HepG2 (cell line): ENCODE measurements around the gene NEDD8.

Experiments
- CTCF ChIP-seq: sonication (generic); formaldehyde crosslinking; IDR thresholded peaks from 2 replicates; pipeline ENCODE4 v1.5.0; 2020; ENCODE audit warnings: mild to moderate bottlenecking, missing genetic modification reagents, moderate library complexity
- EZH2 ChIP-seq: conservative IDR thresholded peaks from 2 replicates; pipeline ENCODE4 v1.6.1; 2012; ENCODE audit warnings: mild to moderate bottlenecking, low read depth, low read length, moderate library complexity
- FOXJ3 ChIP-seq: sonication (generic); formaldehyde crosslinking; IDR thresholded peaks from 2 replicates; pipeline ENCODE4 v1.4.0; 2020; ENCODE audit warnings: missing genetic modification reagents, mild to moderate bottlenecking, borderline replicate concordance
- RBFOX2 ChIP-seq: fragments of 200-400 bp; formaldehyde crosslinking; IDR thresholded peaks from 2 replicates; pipeline ENCODE4 v1.6.1; 2017; ENCODE audit warnings: low read depth, mild to moderate bottlenecking, low read length
- REST ChIP-seq, 2 experiments: IDR thresholded peaks; 2 replicates each; pipeline ENCODE4 v1.6.1; 2011 to 2012; ENCODE audit warnings: low read length in 2 of 2, borderline replicate concordance in 1 of 2, low read depth in 1 of 2, mild to moderate bottlenecking in 1 of 2, moderate library complexity in 1 of 2
- SMAD3 ChIP-seq: sonication (generic); formaldehyde crosslinking; IDR thresholded peaks from 2 replicates; pipeline ENCODE4 v1.4.0; 2020; ENCODE audit warnings: missing genetic modification reagents
- SUZ12 ChIP-seq: fragments of 150-350 bp; IDR thresholded peaks from 2 replicates; pipeline ENCODE4 v1.6.1; 2014; ENCODE audit warnings: low read depth, low read length
- ZSCAN5A ChIP-seq: sonication (generic); formaldehyde crosslinking; IDR thresholded peaks from 2 replicates; pipeline ENCODE4 v1.8.0; 2022; ENCODE audit warnings: mild to moderate bottlenecking, missing genetic modification reagents, borderline replicate concordance
- TF ChIP-seq, protein P1 (sequence below): sonication (generic); formaldehyde crosslinking; IDR thresholded peaks from 2 replicates; pipeline ENCODE4 v1.4.0; 2020; ENCODE audit warnings: missing genetic modification reagents

- no peak for TF ChIP-seq SUZ12
- TF ChIP-seq CTCF = no peak
- no peak for TF ChIP-seq REST (IDR thresholded peaks at IDR 0.05; ENCODE audit: borderline replicate concordance in 1 of 2, low read depth in 1 of 2, low read length in 2 of 2)
- no peak for TF ChIP-seq RBFOX2
- TF ChIP-seq SMAD3 (CRISPR knock-in tag) = no peak
- no peak for TF ChIP-seq EZH2
- TF ChIP-seq FOXJ3 (CRISPR knock-in tag) = no peak
- TF ChIP-seq, protein P1, sequence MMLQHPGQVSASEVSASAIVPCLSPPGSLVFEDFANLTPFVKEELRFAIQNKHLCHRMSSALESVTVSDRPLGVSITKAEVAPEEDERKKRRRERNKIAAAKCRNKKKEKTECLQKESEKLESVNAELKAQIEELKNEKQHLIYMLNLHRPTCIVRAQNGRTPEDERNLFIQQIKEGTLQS = no peak
- no peak for TF ChIP-seq ZSCAN5A
Observed at GRCh38 chr14:24277071-24277470, 44.9 kb upstream of the NEDD8 start.
